BLaER1 treated with 17β-estradiol and CSF1 and Interleukin-3, amounts not matched to agents 10 nM and 100 nM (cell line): ENCODE measurements around the gene GSTK1.
"Not testable (repeated sequence)": the region's sequence is repeated elsewhere in the genome, so short reads cannot be mapped to it uniquely, and the experiment has no call there.

Source experiments
- H3K27ac ChIP-seq, 11 experiments: shearing (Covaris generic); formaldehyde crosslinking; 2 replicates each; pipeline ENCODE4 v1.8.1; 2022
- H3K27me3 ChIP-seq, 11 experiments: shearing (Covaris generic); formaldehyde crosslinking; 2 replicates each; pipeline ENCODE4 v1.8.1; 2022
- H3K36me3 ChIP-seq, 11 experiments: shearing (Covaris generic); formaldehyde crosslinking; 2 replicates each; pipeline ENCODE4 v1.8.1; 2022
- H3K4me1 ChIP-seq, 10 experiments: shearing (Covaris generic); formaldehyde crosslinking; 2 replicates each; pipeline ENCODE4 v1.8.1; 2022
- H3K4me2 ChIP-seq, 11 experiments: shearing (Covaris generic); formaldehyde crosslinking; 2 replicates each; pipeline ENCODE4 v1.8.1; 2022
- H3K4me3 ChIP-seq, 10 experiments: shearing (Covaris generic); formaldehyde crosslinking; 2 replicates each; pipeline ENCODE4 v1.8.1; 2022
- H3K9ac ChIP-seq, 11 experiments: shearing (Covaris generic); formaldehyde crosslinking; 2 replicates each; pipeline ENCODE4 v1.8.1; 2022
- H3K9me3 ChIP-seq, 11 experiments: shearing (Covaris generic); formaldehyde crosslinking; replicated peaks in 1 of 11; 2 replicates each; pipeline ENCODE4 v1.8.1; 2022
- H4K20me1 ChIP-seq, 11 experiments: shearing (Covaris generic); formaldehyde crosslinking; 2 replicates each; pipeline ENCODE4 v1.8.1; 2022
- Cebpa-rat ChIP-seq, 11 experiments: shearing (Covaris generic); IDR thresholded peaks; 2 replicates each; pipeline ENCODE4 v1.8.1; 2022

Gene GSTK1

GRCh38 chr7:143287935-143288826 is 24.9 kb downstream of the GSTK1 start, which contains the start of gene CASP2:
Gene CASP2 (plus strand): TSS chr7:143288351. CDS start chr7:143288456, 105 bp downstream.
- H3K4me2 ChIP-seq: peak within 1 kb of the TSS; percentile 75 to 94 (median 89)
- peaks cover 19 to 53% (median 38%) of the 10 kb centered on the region in 10 experiments for H3K4me1 ChIP-seq
- no peaks in the 10 kb centered on the region for H3K27me3 ChIP-seq
- peak within 1 kb of the TSS; percentile 86 to 99 (median 93) for H3K4me3 ChIP-seq
- peaks cover 0 to 46% (median 35%) of the 10 kb centered on the region in 11 experiments; a peak in 19 of 22 replicates for H4K20me1 ChIP-seq
- no peak for TF ChIP-seq Cebpa-rat (IDR thresholded peaks at IDR 0.05)
- H3K9ac ChIP-seq: peak within 1 kb of the TSS; percentile 89 to 99 (median 96)
- peak within 1 kb of the TSS; percentile 79 to 98 (median 96) for H3K27ac ChIP-seq
- peaks cover 19 to 38% (median 33%) of the 10 kb centered on the region in 11 experiments for H3K36me3 ChIP-seq
- peaks cover 0 to 15% (median 0%) of the 10 kb centered on the region in 11 experiments; a peak in 11 of 22 replicates for H3K9me3 ChIP-seq

- H3K4me3 ChIP-seq: peak overlapping the region; percentile 86 to 99 (median 93)
- H4K20me1 ChIP-seq: peaks cover 0 to 52% (median 42%) of the 10 kb centered on the region in 11 experiments; a peak in 19 of 22 replicates
- no peaks in the 10 kb centered on the region for H3K27me3 ChIP-seq
- peaks cover 26 to 44% (median 40%) of the 10 kb centered on the region in 11 experiments for H3K36me3 ChIP-seq
- peak overlapping the region; percentile 89 to 99 (median 96) for H3K9ac ChIP-seq
- no peak for TF ChIP-seq Cebpa-rat (IDR thresholded peaks at IDR 0.05)
- peaks cover 0 to 15% (median 0%) of the 10 kb centered on the region in 11 experiments; a peak in 11 of 22 replicates for H3K9me3 ChIP-seq
- H3K4me2 ChIP-seq: peak overlapping the region; percentile 75 to 94 (median 89)
- H3K4me1 ChIP-seq: peaks cover 19 to 53% (median 36%) of the 10 kb centered on the region in 10 experiments
- peak overlapping the region; percentile 79 to 98 (median 96); a peak in 21 of 22 replicates for H3K27ac ChIP-seq
Measured at GRCh38 chr7:143288836-143289235, 25.6 kb downstream of the GSTK1 start.

GRCh38 chr7:143289421-143289820 is 26.2 kb downstream of the GSTK1 start:
- Histone ChIP-seq H3K4me3 (peak overlapping the region; percentile 86 to 99 (median 93)), H3K9ac (peak overlapping the region; percentile 89 to 99 (median 96)), H3K27me3 (no peaks in the 10 kb centered on the region), H3K4me1 (peaks cover 19 to 57% (median 37%) of the 10 kb centered on the region in 10 experiments), H3K36me3 (peaks cover 32 to 50% (median 46%) of the 10 kb centered on the region in 11 experiments), H3K27ac (peak overlapping the region in 10 of 11 experiments; percentile 80 to 98 (median 96); a peak in 20 of 22 replicates), H4K20me1 (peaks cover 0 to 58% (median 48%) of the 10 kb centered on the region in 11 experiments; a peak in 19 of 22 replicates), H3K4me2 (peak overlapping the region; percentile 75 to 94 (median 89)), H3K9me3 (peaks cover 0 to 15% (median 0%) of the 10 kb centered on the region in 11 experiments; a peak in 11 of 22 replicates)
- TF ChIP-seq Cebpa-rat (IDR thresholded peaks at IDR 0.05): no peak

GRCh38 chr7:143289888-143290287 is 26.6 kb downstream of the GSTK1 start:
- peaks cover 0 to 63% (median 52%) of the 10 kb centered on the region in 11 experiments; a peak in 19 of 22 replicates for H4K20me1 ChIP-seq
- peaks cover 36 to 55% (median 50%) of the 10 kb centered on the region in 11 experiments for H3K36me3 ChIP-seq
- H3K9me3 ChIP-seq: peaks cover 0 to 15% (median 0%) of the 10 kb centered on the region in 11 experiments; a peak in 11 of 22 replicates
- peak overlapping the region in 9 of 11 experiments; percentile 33 to 99 (median 96); a peak in 15 of 22 replicates for H3K9ac ChIP-seq
- peak overlapping the region in 1 of 11 experiments; percentile 89; a peak in 2 of 22 replicates for H3K27ac ChIP-seq
- peaks cover 19 to 62% (median 40%) of the 10 kb centered on the region in 10 experiments for H3K4me1 ChIP-seq
- peak overlapping the region; percentile 75 to 94 (median 89) for H3K4me2 ChIP-seq
- not testable (repeated sequence) for H3K27me3 ChIP-seq
- H3K4me3 ChIP-seq: peak overlapping the region; percentile 86 to 99 (median 93)

- H3K27me3 ChIP-seq: no peaks in the 10 kb centered on the region
- peaks cover 40 to 59% (median 54%) of the 10 kb centered on the region in 11 experiments for H3K36me3 ChIP-seq
- H4K20me1 ChIP-seq: peaks cover 0 to 67% (median 56%) of the 10 kb centered on the region in 11 experiments; a peak in 19 of 22 replicates
- no peak for TF ChIP-seq Cebpa-rat (IDR thresholded peaks at IDR 0.05)
- H3K4me3 ChIP-seq: peak overlapping the region in 9 of 10 experiments; percentile 86 to 99 (median 91); a peak in 16 of 20 replicates
- peaks cover 0 to 15% (median 0%) of the 10 kb centered on the region in 11 experiments; a peak in 11 of 22 replicates for H3K9me3 ChIP-seq
- peak overlapping the region; percentile 75 to 94 (median 89) for H3K4me2 ChIP-seq
- H3K9ac ChIP-seq: peak overlapping the region in 9 of 11 experiments; percentile 33 to 99 (median 95); a peak in 11 of 22 replicates
- peaks cover 23 to 66% (median 42%) of the 10 kb centered on the region in 10 experiments for H3K4me1 ChIP-seq
- H3K27ac ChIP-seq: no peak overlapping the region
Measured at GRCh38 chr7:143290293-143290692, 27.1 kb downstream of the GSTK1 start.

GRCh38 chr7:143292876-143293275 is 29.6 kb downstream of the GSTK1 start:
- H3K9ac ChIP-seq: no peak overlapping the region; a peak in 1 of 22 replicates
- peak overlapping the region in 4 of 11 experiments; percentile 22 to 89 (median 76); a peak in 7 of 22 replicates for H3K4me2 ChIP-seq
- peaks cover 0 to 92% (median 74%) of the 10 kb centered on the region in 11 experiments; a peak in 19 of 22 replicates for H4K20me1 ChIP-seq
- H3K36me3 ChIP-seq: peaks cover 57 to 85% (median 79%) of the 10 kb centered on the region in 11 experiments
- peak overlapping the region in 3 of 11 experiments; percentile 6 to 32 (median 13); a peak in 3 of 22 replicates for H3K27ac ChIP-seq
- no peaks in the 10 kb centered on the region for H3K27me3 ChIP-seq
- peaks cover 37 to 79% (median 57%) of the 10 kb centered on the region in 10 experiments for H3K4me1 ChIP-seq
- H3K9me3 ChIP-seq: no peaks in the 10 kb centered on the region; a peak in 1 of 22 replicates
- H3K4me3 ChIP-seq: no peak overlapping the region
- TF ChIP-seq Cebpa-rat (IDR thresholded peaks at IDR 0.05): no peak

GRCh38 chr7:143295870-143296269 is 32.6 kb downstream of the GSTK1 start:
- H3K4me1 ChIP-seq: peaks cover 31 to 90% (median 55%) of the 10 kb centered on the region in 10 experiments
- H3K4me2 ChIP-seq: peak overlapping the region in 9 of 11 experiments; percentile 5 to 75 (median 38); a peak in 16 of 22 replicates
- H3K36me3 ChIP-seq: peaks cover 87 to 100% (median 100%) of the 10 kb centered on the region in 11 experiments
- no peaks in the 10 kb centered on the region for H3K9me3 ChIP-seq
- no peak overlapping the region for H3K9ac ChIP-seq
- peaks cover 0 to 99% (median 67%) of the 10 kb centered on the region in 11 experiments; a peak in 17 of 22 replicates for H4K20me1 ChIP-seq
- no peaks in the 10 kb centered on the region for H3K27me3 ChIP-seq
- no peak overlapping the region for H3K27ac ChIP-seq
- no peak overlapping the region for H3K4me3 ChIP-seq
- no peak for TF ChIP-seq Cebpa-rat (IDR thresholded peaks at IDR 0.05)

GRCh38 chr7:143296686-143297085 is 33.4 kb downstream of the GSTK1 start:
- Histone ChIP-seq H3K4me1 (peaks cover 35 to 90% (median 60%) of the 10 kb centered on the region in 10 experiments), H3K4me3 (no peak overlapping the region), H3K9ac (peak overlapping the region in 2 of 11 experiments; percentile 30 to 40; a peak in 2 of 22 replicates), H3K36me3 (peaks cover 86 to 100% (median 99%) of the 10 kb centered on the region in 11 experiments), H3K27ac (peak overlapping the region in 1 of 11 experiments; percentile 16; a peak in 1 of 22 replicates), H3K4me2 (peak overlapping the region in 10 of 11 experiments; percentile 5 to 75 (median 39); a peak in 17 of 22 replicates), H3K9me3 (no peaks in the 10 kb centered on the region), H4K20me1 (peaks cover 0 to 99% (median 59%) of the 10 kb centered on the region in 11 experiments; a peak in 17 of 22 replicates), H3K27me3 (no peaks in the 10 kb centered on the region)
- TF ChIP-seq Cebpa-rat (IDR thresholded peaks at IDR 0.05): no peak
